Neutrophil (primary cell): ENCODE measurements around the gene NTM.

ENCODE experiments used
- H3K27ac ChIP-seq: fragments of 200-600 bp; sonication (generic); 2 replicates; pipeline ENCODE4 v1.5.1; 2016; ENCODE audit warnings: mild to moderate bottlenecking, moderate library complexity
- H3K27me3 ChIP-seq: fragments of 200-600 bp; sonication (generic); 2 replicates; pipeline ENCODE4 v1.6.0; 2016; ENCODE audit warnings: mild to moderate bottlenecking
- H3K36me3 ChIP-seq: fragments of 200-600 bp; sonication (generic); 2 replicates; pipeline ENCODE4 v1.5.1; 2017
- H3K4me1 ChIP-seq, 2 experiments: fragments of 200-600 bp in 1 of 2; sonication (generic) in 1 of 2; 1 replicate in 1 of 2; 2 replicates in 1 of 2; pipeline versions ENCODE4 v1.5.1 to v1.6.1; 2013 to 2016; ENCODE audit warnings: low read depth in 1 of 2, low read length in 1 of 2, mild to moderate bottlenecking in 1 of 2, moderate library complexity in 1 of 2; ENCODE audit not compliant: control insufficient read depth in 1 of 2, insufficient read depth in 1 of 2
- H3K4me3 ChIP-seq, 2 experiments: fragments of 200-600 bp in 1 of 2; sonication (generic) in 1 of 2; 1 replicate in 1 of 2; 2 replicates in 1 of 2; pipeline ENCODE4 v1.5.1; 2013 to 2016; ENCODE audit warnings: low read depth in 1 of 2, low read length in 1 of 2, mild to moderate bottlenecking in 1 of 2, moderate library complexity in 1 of 2
- H3K9me3 ChIP-seq: fragments of 200-600 bp; sonication (generic); 2 replicates; pipeline ENCODE4 v1.5.1; 2016
- CTCF ChIP-seq: fragments of 200-600 bp; sonication (generic); IDR thresholded peaks from 2 replicates; pipeline ENCODE4 v1.5.1; 2016; ENCODE audit warnings: antibody characterized with exemption

The NTM gene

GRCh38 chr11:131430473-131431208 lies 60.2 kb downstream of the NTM start:
- no peaks in the 10 kb centered on the region for H3K9me3 ChIP-seq
- H3K36me3 ChIP-seq, result no peaks in the 10 kb centered on the region
- no peaks in the 10 kb centered on the region for H3K27me3 ChIP-seq
- peaks cover 0 to 9% of the 10 kb centered on the region in 2 experiments for H3K4me1 ChIP-seq
- TF ChIP-seq CTCF, result no peak
- no peak overlapping the region for H3K4me3 ChIP-seq
- H3K27ac ChIP-seq, result no peak overlapping the region

GRCh38 chr11:131441051-131441810 lies 70.8 kb downstream of the NTM start:
- no peak overlapping the region for H3K27ac ChIP-seq
- no peaks in the 10 kb centered on the region for H3K36me3 ChIP-seq
- no peaks in the 10 kb centered on the region for H3K4me1 ChIP-seq
- H3K27me3 ChIP-seq, result no peaks in the 10 kb centered on the region
- no peak overlapping the region for H3K4me3 ChIP-seq
- TF ChIP-seq CTCF, result no peak
- no peaks in the 10 kb centered on the region for H3K9me3 ChIP-seq

GRCh38 chr11:131446590-131447275 lies 76.3 kb downstream of the NTM start:
- Histone ChIP-seq H3K27ac (no peak overlapping the region), H3K9me3 (no peaks in the 10 kb centered on the region), H3K27me3 (no peaks in the 10 kb centered on the region), H3K36me3 (no peaks in the 10 kb centered on the region), H3K4me1 (no peaks in the 10 kb centered on the region), H3K4me3 (no peak overlapping the region)
- no peak for TF ChIP-seq CTCF

- Histone ChIP-seq H3K27ac (no peak overlapping the region), H3K9me3 (no peaks in the 10 kb centered on the region), H3K36me3 (no peaks in the 10 kb centered on the region), H3K4me3 (no peak overlapping the region), H3K27me3 (no peaks in the 10 kb centered on the region), H3K4me1 (no peaks in the 10 kb centered on the region)
- no peak for TF ChIP-seq CTCF
These were observed 76.9 kb downstream of the NTM start for GRCh38 chr11:131447277-131447815.

- H3K27ac ChIP-seq, result no peak overlapping the region
- H3K36me3 ChIP-seq, result no peaks in the 10 kb centered on the region
- no peaks in the 10 kb centered on the region for H3K27me3 ChIP-seq
- H3K9me3 ChIP-seq, result no peaks in the 10 kb centered on the region
- no peak overlapping the region for H3K4me3 ChIP-seq
- no peak for TF ChIP-seq CTCF
- no peaks in the 10 kb centered on the region for H3K4me1 ChIP-seq
These were observed 77.5 kb downstream of the NTM start for GRCh38 chr11:131447898-131448297.
